D721Med (cell line): Measurements from ENCODE around the gene NTSR2.

ENCODE experiments used
- DNase-seq: peaks from one replicate; pipeline ENCODE4 v3.0.0; 2011; ENCODE audit warnings: low spot score; ENCODE audit not compliant: insufficient read length
- FAIRE-seq: peaks from 2 replicates; lab custom pipeline; 2011; peaks lifted over from hg19 to GRCh38; lab: Jason Lieb, UNC
- TF ChIP-seq, protein P1 (sequence below): IDR thresholded peaks from 2 replicates; pipeline ENCODE4 v1.5.1; 2012; ENCODE audit warnings: mild to moderate bottlenecking, control low read depth; ENCODE audit not compliant: insufficient read depth; ENCODE audit errors: missing control alignments

The NTSR2 gene

DNA sequence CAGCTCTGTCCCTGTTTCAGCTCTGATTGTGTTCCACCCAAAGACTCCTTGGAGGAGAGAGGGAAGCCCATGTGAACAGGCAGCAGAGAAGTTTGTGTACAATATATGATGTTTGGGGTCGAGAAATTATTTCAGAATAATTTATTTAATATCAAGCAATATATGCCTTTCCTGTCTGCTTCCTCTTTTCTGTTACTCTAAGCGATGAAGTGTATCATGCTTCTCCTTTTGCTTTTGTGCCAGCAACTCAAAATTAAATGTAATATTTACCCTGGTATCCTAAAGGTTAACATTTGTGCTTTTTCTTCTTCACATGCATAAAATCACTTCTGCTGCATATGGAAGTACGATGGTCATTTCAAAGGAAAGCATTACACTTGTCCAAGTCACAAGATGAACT is 2.4 kb upstream of the NTSR2 start:
- TF ChIP-seq, protein P1, sequence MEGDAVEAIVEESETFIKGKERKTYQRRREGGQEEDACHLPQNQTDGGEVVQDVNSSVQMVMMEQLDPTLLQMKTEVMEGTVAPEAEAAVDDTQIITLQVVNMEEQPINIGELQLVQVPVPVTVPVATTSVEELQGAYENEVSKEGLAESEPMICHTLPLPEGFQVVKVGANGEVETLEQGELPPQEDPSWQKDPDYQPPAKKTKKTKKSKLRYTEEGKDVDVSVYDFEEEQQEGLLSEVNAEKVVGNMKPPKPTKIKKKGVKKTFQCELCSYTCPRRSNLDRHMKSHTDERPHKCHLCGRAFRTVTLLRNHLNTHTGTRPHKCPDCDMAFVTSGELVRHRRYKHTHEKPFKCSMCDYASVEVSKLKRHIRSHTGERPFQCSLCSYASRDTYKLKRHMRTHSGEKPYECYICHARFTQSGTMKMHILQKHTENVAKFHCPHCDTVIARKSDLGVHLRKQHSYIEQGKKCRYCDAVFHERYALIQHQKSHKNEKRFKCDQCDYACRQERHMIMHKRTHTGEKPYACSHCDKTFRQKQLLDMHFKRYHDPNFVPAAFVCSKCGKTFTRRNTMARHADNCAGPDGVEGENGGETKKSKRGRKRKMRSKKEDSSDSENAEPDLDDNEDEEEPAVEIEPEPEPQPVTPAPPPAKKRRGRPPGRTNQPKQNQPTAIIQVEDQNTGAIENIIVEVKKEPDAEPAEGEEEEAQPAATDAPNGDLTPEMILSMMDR: no peak
- no peak for FAIRE-seq

DNA sequence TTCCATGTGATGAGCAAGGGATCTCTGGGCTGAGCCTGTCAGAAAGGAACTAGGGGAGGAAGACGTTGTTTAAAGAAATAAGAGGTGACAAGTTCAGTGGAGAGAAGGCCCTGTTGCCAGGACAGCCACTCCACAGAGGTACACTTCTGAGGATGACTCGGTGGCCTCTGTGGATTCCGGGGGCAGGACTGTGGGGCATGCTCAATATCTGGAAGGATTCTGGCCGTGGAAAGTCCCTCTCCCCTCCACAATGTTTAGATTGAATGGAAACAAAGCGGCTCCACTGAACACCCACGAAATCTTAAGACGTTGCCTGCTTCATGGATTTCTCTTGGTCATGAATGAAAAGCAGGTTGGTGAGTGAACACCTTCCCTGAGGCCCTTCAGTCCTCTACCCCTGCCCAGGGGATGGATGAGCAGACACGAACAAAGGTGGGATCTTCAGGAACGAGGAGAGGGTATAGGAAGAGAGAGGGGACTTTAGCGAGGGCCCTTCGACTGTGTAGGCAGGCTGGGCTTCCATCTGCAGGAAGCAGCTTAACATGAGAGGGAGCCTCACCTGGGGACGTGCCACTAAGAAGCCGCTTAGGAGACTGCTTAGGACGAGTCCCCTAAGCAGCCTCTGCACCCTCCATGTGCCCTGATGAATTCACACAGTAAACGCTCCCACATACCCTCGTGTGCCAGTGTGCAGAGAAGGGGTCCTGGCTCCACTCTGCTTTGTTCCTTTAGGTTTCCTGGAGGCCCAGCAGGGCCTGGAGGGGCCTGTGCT is 1.9 kb downstream of the NTSR2 start:
- DNase-seq (no peak), FAIRE-seq (no peak)

More for the DNA sequence above, 2.4 kb upstream of the NTSR2 start:
- no peak for DNase-seq

DNA sequence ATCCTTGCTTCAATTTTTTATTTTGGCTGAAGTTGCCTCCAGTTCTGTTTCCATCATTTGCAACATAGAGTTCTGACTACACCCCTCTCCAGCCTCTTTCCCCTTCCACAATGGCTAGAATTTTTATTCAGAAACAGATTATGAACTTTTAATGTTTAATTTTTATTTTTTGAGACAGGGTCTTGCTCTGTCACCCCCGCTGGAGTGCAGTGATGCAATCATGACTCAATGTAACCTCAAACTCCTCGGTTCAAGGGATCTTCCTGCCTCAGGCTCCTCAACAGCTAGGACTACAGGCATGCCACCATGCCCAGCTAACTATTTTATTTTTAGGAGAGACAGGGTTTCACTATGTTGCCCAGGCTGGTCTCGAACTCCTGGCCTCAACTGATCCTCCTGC is 2.8 kb downstream of the NTSR2 start:
- FAIRE-seq: no peak
- DNase-seq: no peak
- TF ChIP-seq, protein P1: no peak

More for the DNA sequence above, 1.9 kb downstream of the NTSR2 start:
- TF ChIP-seq, protein P1: no peak

DNA sequence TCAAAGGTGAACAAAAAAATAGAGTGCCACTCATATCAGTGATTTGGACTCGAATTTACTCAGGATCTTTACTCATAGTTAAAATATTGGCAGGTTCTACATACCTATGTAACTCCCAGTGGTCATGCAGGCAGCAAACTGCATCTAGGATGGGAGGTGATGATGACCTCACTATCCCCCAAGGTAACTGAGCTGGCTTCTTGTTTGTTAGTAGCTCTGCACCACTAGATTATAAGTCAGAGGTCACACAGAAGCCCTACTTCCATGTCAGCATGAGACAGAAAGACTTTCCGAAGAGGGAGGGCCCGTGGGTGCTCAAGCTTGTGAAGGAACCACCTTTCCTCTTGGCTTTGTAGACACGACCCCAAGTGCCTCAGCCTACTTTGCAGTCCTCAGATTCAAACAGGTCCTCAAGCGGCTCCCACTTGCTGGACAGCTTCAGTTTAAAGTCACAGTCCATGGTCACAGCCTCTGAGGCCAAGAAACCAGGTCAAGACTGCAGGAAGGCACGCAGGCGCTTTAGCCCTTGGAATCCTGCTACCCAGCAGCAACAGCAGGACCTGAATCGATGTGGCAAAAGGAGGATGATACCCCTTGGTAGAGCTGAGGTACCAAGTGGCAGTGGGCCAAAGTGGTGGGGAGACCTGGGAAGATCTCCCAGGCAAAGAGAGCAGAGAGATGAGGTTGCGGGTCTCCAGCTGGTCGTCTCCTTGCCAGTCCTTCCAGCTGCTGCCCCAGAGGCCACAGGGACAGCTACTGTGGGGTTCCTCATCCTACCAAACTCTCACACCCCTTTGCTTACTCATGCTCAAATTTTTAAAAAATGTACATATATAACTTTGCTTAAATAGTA is 4.3 kb downstream of the NTSR2 start:
- FAIRE-seq (no peak), DNase-seq (no peak)
- TF ChIP-seq, protein P1: no peak

DNA sequence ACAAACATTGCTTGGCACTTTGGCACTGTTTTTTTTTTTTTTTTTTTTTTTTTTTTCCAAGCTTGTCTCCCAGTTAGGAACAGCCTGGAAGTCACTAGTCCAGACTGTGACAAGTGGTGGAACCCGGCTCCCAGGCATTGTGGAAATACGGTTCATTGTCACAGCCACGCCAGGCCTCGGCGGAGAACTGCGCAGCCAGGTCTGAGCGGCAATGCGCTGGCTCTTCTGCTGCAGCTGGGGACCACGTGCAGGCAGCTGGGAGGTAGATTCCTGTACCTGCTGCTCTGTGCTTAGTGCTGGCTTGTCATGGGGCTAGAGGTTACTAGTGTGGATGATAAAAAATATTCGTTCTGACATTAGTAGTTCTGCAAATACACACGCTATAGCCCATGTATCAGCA is 5.0 kb downstream of the NTSR2 start:
- DNase-seq (no peak), FAIRE-seq (no peak)

DNA sequence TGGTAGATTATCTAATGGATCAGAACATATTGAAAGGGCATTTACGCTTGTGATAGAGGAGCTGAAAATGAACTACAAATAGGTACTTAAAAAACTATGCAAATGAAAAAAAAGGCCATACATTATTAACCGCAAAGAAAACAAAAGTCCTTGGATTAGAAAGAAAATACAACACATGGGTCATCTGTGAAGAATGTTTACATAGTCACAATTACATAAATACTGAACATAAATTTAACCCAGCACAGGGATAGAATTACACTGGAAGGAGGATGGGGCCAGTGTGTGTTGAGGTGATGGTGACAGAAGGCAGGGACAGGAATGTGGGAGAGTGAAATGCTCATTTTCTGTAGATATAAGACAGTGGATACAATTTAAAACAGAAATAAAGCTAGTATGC is 6.6 kb downstream of the NTSR2 start:
- DNase-seq: no peak

More for the DNA sequence above, 5.0 kb downstream of the NTSR2 start:
- TF ChIP-seq, protein P1: no peak

More for the DNA sequence above, 6.6 kb downstream of the NTSR2 start:
- no peak for FAIRE-seq
- TF ChIP-seq, protein P1: no peak
